Epidermal melanocyte (primary cell): ENCODE results near the gene ISCU.
"Not testable (repeated sequence)": the region's sequence is repeated elsewhere in the genome, so short reads cannot be mapped to it uniquely, and the experiment has no call there.

Experiments used
- DNase-seq: peaks from one replicate; pipeline ENCODE4 v3.0.0; 2011; ENCODE audit warnings: low spot score; ENCODE audit not compliant: insufficient read length

Gene ISCU

GRCh38 chr12:108570743-108571608, 8.6 kb downstream of the ISCU start:
- no peak for DNase-seq

GRCh38 chr12:108571609-108572165, 9.3 kb downstream of the ISCU start:
- DNase-seq: no peak

GRCh38 chr12:108572166-108572790, 9.9 kb downstream of the ISCU start:
- no peak for DNase-seq

- no peak for DNase-seq
Measured at GRCh38 chr12:108573317-108573716, 10.9 kb downstream of the ISCU start.

- DNase-seq: not testable (repeated sequence)
Measured at GRCh38 chr12:108574276-108574675, 11.9 kb downstream of the ISCU start.

GRCh38 chr12:108575199-108575912, 13.0 kb downstream of the ISCU start:
- no peak for DNase-seq

GRCh38 chr12:108576660-108577234, 14.4 kb downstream of the ISCU start:
- DNase-seq: no peak

GRCh38 chr12:108577458-108577857, 15.1 kb downstream of the ISCU start:
- no peak for DNase-seq

- no peak for DNase-seq
Measured at GRCh38 chr12:108578264-108578663, 15.9 kb downstream of the ISCU start.

- no peak for DNase-seq
Measured at GRCh38 chr12:108578813-108579212, 16.4 kb downstream of the ISCU start.

GRCh38 chr12:108580531-108580930, 18.1 kb downstream of the ISCU start:
- DNase-seq: no peak

GRCh38 chr12:108581311-108582227, 19.2 kb downstream of the ISCU start:
- no peak for DNase-seq

GRCh38 chr12:108582509-108582908, 20.1 kb downstream of the ISCU start:
- no peak for DNase-seq

- DNase-seq: no peak
Measured at GRCh38 chr12:108582978-108583770, 20.8 kb downstream of the ISCU start.

GRCh38 chr12:108583991-108584390, 21.6 kb downstream of the ISCU start:
- no peak for DNase-seq

- no peak for DNase-seq
Measured at GRCh38 chr12:108584456-108585065, 22.2 kb downstream of the ISCU start.

GRCh38 chr12:108585864-108586263, 23.5 kb downstream of the ISCU start:
- DNase-seq: no peak

- DNase-seq: no peak
Measured at GRCh38 chr12:108586306-108586705, 23.9 kb downstream of the ISCU start.

- DNase-seq: no peak
Measured at GRCh38 chr12:108587826-108588225, 25.4 kb downstream of the ISCU start.
